HG03378 (cell line): ENCODE results near the gene SLC6A12.

Source experiments
- ATAC-seq: cut with Tn5 transposase; IDR thresholded peaks from one replicate; pipeline ENCODE4 v1.9.1; 2021; ENCODE audit warnings: mild to moderate bottlenecking, moderate library complexity; ENCODE audit not compliant: unreplicated experiment

Gene SLC6A12

GRCh38 chr12:180445-180844 is 33.5 kb downstream of the SLC6A12 start:
- ATAC-seq = no peak

- ATAC-seq = no peak
Observed at GRCh38 chr12:179885-180284, 34.1 kb downstream of the SLC6A12 start.

- no peak for ATAC-seq
Observed at GRCh38 chr12:179131-179884, 34.6 kb downstream of the SLC6A12 start.

GRCh38 chr12:178829-179109 is 35.2 kb downstream of the SLC6A12 start:
- ATAC-seq = no peak

- ATAC-seq = no peak
Observed at GRCh38 chr12:177980-178828, 35.8 kb downstream of the SLC6A12 start.

- ATAC-seq = no peak
Observed at GRCh38 chr12:177336-177979, 36.5 kb downstream of the SLC6A12 start.

- no peak for ATAC-seq
Observed at GRCh38 chr12:176321-177181, 37.4 kb downstream of the SLC6A12 start.

GRCh38 chr12:175759-176158 is 38.2 kb downstream of the SLC6A12 start:
- ATAC-seq = no peak

GRCh38 chr12:175250-175649 is 38.7 kb downstream of the SLC6A12 start:
- no peak for ATAC-seq

GRCh38 chr12:174596-174995 is 39.4 kb downstream of the SLC6A12 start:
- ATAC-seq = no peak

GRCh38 chr12:174124-174523 is 39.8 kb downstream of the SLC6A12 start:
- ATAC-seq = no peak

- no peak for ATAC-seq
Observed at GRCh38 chr12:172732-173161, 41.2 kb downstream of the SLC6A12 start.

- no peak for ATAC-seq
Observed at GRCh38 chr12:171743-172676, 41.9 kb downstream of the SLC6A12 start.

- ATAC-seq = no peak
Observed at GRCh38 chr12:171276-171675, 42.7 kb downstream of the SLC6A12 start.

- no peak for ATAC-seq
Observed at GRCh38 chr12:170371-171225, 43.4 kb downstream of the SLC6A12 start.

- no peak for ATAC-seq
Observed at GRCh38 chr12:169528-170370, 44.2 kb downstream of the SLC6A12 start.

- ATAC-seq = no peak
Observed at GRCh38 chr12:168763-169525, 45.0 kb downstream of the SLC6A12 start.
